HG03558 (cell line): Measurements from ENCODE around the gene TCP11L1.

Experiments used
- ATAC-seq: cut with Tn5 transposase; IDR thresholded peaks from one replicate; pipeline ENCODE4 v1.9.1; 2021; ENCODE audit warnings: moderate number of reproducible peaks; ENCODE audit not compliant: unreplicated experiment; ENCODE audit errors: extremely low read depth

The TCP11L1 gene

GRCh38 chr11:33039274-33040032, at the start of gene TCP11L1:
Gene TCP11L1 (plus strand): TSS chr11:33039572. CDS start chr11:33043774, 4,202 bp downstream.
- peak; percentile 55 for ATAC-seq

GRCh38 chr11:32990481-32990880, 48.9 kb upstream of the TCP11L1 start:
- ATAC-seq = no peak

GRCh38 chr11:32991427-32991826, 47.9 kb upstream of the TCP11L1 start:
- no peak for ATAC-seq

- no peak for ATAC-seq
Observed at GRCh38 chr11:32991898-32992297, 47.5 kb upstream of the TCP11L1 start.

- no peak for ATAC-seq
Observed at GRCh38 chr11:33000181-33000580, 39.2 kb upstream of the TCP11L1 start.

GRCh38 chr11:33001281-33001680, 38.1 kb upstream of the TCP11L1 start:
- ATAC-seq = no peak

GRCh38 chr11:33001751-33002542, 37.4 kb upstream of the TCP11L1 start:
- ATAC-seq = no peak

- ATAC-seq = no peak
Observed at GRCh38 chr11:33005175-33005574, 34.2 kb upstream of the TCP11L1 start.

GRCh38 chr11:33006010-33006409, 33.4 kb upstream of the TCP11L1 start:
- no peak for ATAC-seq

GRCh38 chr11:33013755-33014154, 25.6 kb upstream of the TCP11L1 start:
- ATAC-seq = no peak

GRCh38 chr11:33015621-33016551, 23.5 kb upstream of the TCP11L1 start, which contains the start of gene DEPDC7:
Gene DEPDC7 (plus strand): TSS chr11:33015878. CDS start chr11:33015956, 78 bp downstream.
- peak; percentile 46 for ATAC-seq

GRCh38 chr11:33016654-33017053, 22.7 kb upstream of the TCP11L1 start:
- no peak for ATAC-seq

- no peak for ATAC-seq
Observed at GRCh38 chr11:33017478-33017877, 21.9 kb upstream of the TCP11L1 start.

GRCh38 chr11:33017965-33018364, 21.4 kb upstream of the TCP11L1 start:
- ATAC-seq = no peak

- ATAC-seq = no peak
Observed at GRCh38 chr11:33018840-33019239, 20.5 kb upstream of the TCP11L1 start.

- ATAC-seq = no peak
Observed at GRCh38 chr11:33021501-33021900, 17.9 kb upstream of the TCP11L1 start.

GRCh38 chr11:33021937-33022336, 17.4 kb upstream of the TCP11L1 start:
- ATAC-seq = no peak

- no peak for ATAC-seq
Observed at GRCh38 chr11:33025339-33025722, 14.0 kb upstream of the TCP11L1 start.

- no peak for ATAC-seq
Observed at GRCh38 chr11:33027233-33027632, 12.1 kb upstream of the TCP11L1 start.

GRCh38 chr11:33027846-33028536, 11.4 kb upstream of the TCP11L1 start:
- ATAC-seq = no peak
